Cerebellar cortex (tissue), 1 donor: ENCODE results near the gene CRAT.

Experiments
- DNase-seq: peaks from one replicate; pipeline ENCODE4 v3.0.0-alpha.2; 2015; ENCODE audit warnings: low spot score

CRAT gene

DNA sequence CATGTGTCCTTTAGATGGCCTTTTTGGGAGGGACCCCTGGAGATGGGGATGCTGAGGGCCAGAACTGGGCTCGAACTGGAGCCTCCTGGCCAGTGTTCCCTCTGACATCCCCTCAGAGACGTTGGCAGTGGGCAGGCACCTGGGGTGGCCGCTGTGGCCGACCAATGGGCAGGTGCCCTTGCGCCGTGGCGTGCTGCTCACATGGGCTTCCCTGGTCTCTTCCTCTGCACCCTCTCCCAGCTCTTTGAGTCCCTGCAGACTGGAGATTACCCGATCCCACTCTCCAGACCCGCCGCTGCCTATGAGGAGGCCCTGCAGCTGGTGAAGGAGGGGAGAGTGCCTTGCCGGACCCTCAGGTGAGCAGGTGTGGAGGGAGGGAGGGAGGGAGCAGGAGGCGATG, 49.6 kb downstream of the CRAT start:
- no peak for DNase-seq

DNA sequence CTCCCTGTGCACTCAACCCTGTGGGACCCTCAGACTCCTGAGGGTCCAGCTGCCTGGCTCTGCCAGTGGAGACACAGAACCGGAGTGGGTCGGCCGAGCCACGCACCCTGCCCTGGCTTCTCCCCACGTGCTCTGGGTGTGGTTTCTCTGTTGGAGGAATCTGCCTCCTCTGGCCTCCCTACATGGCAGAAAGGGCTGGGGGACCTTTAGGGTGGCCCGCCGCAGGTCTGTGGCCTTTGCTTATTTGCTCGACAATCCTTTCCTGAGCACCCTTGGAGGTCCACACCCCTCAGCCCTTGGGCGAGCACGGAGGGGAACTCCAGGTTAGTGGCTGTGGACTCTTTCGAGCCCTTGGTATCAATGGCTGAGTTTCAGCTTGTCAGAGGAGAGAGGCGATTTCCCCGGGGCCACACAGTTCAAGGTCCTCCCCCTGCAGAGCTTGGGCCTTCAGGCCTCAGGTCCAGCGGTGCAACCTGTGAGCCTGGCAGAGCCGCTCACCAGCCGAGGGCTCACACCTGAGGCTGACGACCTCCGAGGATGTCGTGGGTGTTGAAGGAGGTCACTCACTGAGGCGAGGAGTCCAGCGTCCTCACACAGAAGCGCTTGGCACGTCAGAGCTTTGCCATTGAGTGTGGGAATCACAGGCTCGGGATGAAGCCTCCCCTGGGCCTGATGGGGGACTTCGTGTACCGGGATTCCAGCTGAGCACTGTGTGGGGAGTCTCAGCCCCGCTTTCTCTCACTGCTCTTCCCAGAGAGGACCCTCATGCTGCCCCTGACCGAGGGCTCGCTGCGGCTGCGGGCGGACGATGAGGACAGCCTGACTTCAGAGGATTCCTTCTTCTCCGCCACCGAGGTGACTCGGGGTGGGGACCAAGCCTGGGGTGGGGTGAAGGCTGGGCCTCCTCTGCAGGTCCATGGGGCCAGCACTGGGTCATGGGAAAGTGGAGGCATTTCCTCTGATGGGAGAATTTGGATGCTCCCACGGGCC, 50.5 kb downstream of the CRAT start:
- no peak for DNase-seq

DNA sequence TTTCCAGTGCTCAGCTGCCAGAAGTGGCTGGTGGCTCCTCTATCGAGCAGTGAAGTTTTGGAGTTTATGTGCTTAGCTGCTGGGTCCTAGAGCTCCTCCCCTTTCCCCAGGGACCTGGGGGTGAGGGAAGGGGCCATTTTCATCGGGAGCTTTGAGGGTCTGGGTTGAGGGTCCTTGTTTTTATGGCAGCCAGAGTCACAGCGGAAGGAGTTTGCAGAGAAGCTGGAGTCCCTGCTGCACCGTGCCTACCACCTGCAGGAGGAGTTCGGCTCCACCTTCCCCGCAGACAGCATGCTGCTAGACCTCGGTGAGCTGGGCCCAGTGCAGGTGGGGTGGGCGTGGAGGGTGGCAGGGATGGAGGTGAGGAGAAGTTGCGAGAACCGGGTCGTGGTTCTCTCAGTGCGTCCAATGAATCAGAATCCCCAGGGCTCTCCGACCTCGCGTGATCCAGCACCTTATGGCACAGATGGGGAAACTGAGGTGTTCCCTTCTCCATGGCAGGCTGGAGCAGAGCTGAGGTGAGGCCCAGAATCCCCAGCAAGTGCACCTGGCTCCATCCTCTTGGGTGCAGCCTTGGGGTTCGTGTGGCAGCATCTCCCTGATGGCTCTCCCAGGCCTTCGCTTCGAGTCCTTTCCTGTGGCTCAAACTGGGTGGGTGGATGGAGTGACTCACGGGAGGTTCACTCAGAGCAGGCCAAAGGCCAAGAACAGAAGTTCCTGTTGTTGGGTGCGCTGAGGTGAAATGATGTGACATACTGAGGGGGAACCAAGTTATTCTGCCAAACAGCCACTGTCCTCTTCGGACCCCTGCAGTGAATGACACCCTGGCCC, 51.4 kb downstream of the CRAT start:
- DNase-seq: no peak

DNA sequence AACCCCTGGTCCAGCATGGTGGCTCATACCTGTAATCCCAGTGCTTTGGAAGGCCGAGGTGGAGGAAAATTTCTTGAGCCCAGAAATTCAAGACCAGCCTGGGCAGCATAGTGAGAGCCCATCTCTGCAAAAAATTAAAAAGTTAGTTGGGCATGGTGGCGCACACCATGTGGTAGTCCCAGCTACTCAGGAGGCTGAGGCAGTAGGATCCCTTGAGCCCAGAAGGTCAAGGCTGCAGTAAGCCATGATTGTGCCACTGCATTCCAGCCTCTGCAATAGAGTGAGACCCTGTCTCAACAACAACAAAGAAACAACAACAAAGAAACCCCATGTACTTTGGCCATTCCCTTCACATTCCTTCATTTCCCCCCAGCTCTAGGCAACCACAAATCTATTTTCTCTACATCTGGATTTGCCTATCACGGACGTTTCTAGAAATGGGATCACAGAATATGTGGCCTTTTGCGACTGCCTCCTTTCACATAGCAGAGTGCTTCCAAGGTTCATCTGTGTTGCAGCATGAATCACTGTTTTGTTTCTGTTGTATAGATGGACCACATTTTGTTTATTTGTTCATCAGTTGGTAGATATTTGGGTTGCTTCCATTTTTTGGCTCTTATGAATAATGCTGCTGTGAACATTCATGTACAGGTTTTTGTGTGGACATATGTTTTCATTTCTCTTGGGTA, 56.3 kb downstream of the CRAT start:
- no peak for DNase-seq

DNA sequence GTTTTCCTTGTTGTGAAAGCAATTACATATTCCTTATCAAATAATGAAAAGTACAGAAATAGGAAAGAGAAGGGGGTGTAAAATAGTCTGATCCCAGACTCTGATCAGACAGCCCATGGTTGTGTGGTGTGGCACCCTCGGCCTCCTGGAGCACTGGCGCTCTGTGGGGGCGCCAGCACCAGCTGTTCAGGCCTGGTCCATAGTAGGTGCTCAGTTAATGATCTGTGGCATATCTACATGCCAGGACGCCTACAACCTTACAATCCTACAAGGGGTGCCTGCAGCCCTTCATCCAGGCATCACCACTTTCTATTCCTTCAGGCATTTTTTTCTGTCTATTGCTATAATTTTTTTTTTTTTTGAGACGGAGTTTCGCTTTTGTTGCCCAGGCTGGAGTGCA, 57.6 kb downstream of the CRAT start:
- DNase-seq: no peak

DNA sequence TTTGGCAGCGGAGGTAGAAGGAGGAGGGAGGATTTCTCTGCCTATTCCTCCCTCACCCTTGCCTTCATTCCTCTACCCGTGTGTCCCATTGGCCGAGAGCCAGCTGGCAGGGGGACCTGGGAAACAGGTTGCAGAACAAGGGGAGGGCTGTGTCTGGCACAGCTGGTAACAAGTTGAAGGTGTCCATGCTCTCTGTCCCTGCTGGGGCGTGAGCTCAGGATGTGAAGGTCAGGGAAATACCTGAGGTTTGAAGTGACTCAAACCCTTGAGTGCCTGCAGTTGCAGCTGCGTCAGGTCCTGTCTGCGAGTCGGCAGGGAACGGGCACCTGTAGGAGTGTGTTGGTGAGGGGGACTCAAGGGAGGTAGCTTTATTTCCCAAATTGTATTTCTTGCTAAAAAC, 58.0 kb downstream of the CRAT start:
- DNase-seq: peak; percentile 76
